Subcutaneous adipose tissue (tissue), 4 donors: ENCODE measurements around the gene ADAT2. TPM values are rescaled to one million over a fixed set of nuclear protein-coding genes. Genes with fewer than 3 reads are reported as not detected.

Experiments
- CTCF ChIP-seq: fragments of 450-650 bp; IDR thresholded peaks from one replicate; pipeline ENCODE4 v1.5.1; 2016; ENCODE audit warnings: low read depth, mild to moderate bottlenecking, control low read depth, antibody characterized with exemption, moderate library complexity
- total RNA-seq, 4 donors: library from RNA; depleted of rRNA; stranded (reverse); fragments of >200 nt; gene quantifications; one replicate each; pipeline ENCODE4 v1.1.0, GENCODE V29; 2016

The ADAT2 gene
- 1 to 10 TPM; 2.8 to 5.7 (median 4.8) TPM for total RNA-seq

- no peak for TF ChIP-seq CTCF
Observed at GRCh38 chr6:143450453-143451371, at the start of gene ADAT2, which contains the start of gene PEX3. ADAT2 (minus strand) TSS chr6:143450695; CDS start chr6:143450658, 37 bp downstream. PEX3 (plus strand) TSS chr6:143450805; CDS start chr6:143451043, 238 bp downstream.

GRCh38 chr6:143498428-143498827, 47.9 kb upstream of the ADAT2 start:
- TF ChIP-seq CTCF, result no peak

GRCh38 chr6:143496974-143497373, 46.5 kb upstream of the ADAT2 start:
- TF ChIP-seq CTCF, result no peak

- TF ChIP-seq CTCF, result no peak
Observed at GRCh38 chr6:143490775-143491174, 40.3 kb upstream of the ADAT2 start.

GRCh38 chr6:143490244-143490643, 39.7 kb upstream of the ADAT2 start:
- TF ChIP-seq CTCF, result no peak

- no peak for TF ChIP-seq CTCF
Observed at GRCh38 chr6:143486752-143487151, 36.3 kb upstream of the ADAT2 start.

- no peak for TF ChIP-seq CTCF
Observed at GRCh38 chr6:143485967-143486366, 35.5 kb upstream of the ADAT2 start.
